Coronary artery (tissue), 2 donors: ENCODE results near the gene TOX2.

Source experiments
- DNase-seq: peaks from one replicate; pipeline ENCODE4 v3.0.0-alpha.2; 2017; ENCODE audit warnings: low spot score
- H3K27ac ChIP-seq, 2 donors: fragments of 200-600 bp; sonication (generic); one replicate each; pipeline ENCODE4 v1.5.1; 2016 to 2019
- H3K4me3 ChIP-seq: fragments of 200-600 bp; sonication (generic); 2 replicates; pipeline ENCODE4 v1.5.1; 2016; ENCODE audit warnings: mild to moderate bottlenecking, moderate library complexity
- CTCF ChIP-seq: fragments of 200-600 bp; sonication (generic); IDR thresholded peaks from one replicate; pipeline ENCODE4 v1.5.1; 2019; ENCODE audit warnings: antibody characterized with exemption

Gene TOX2

GRCh38 chr20:43931976-43932375, 17.3 kb downstream of the TOX2 start:
- DNase-seq = no peak
- TF ChIP-seq CTCF = no peak

GRCh38 chr20:43934833-43935232, 20.2 kb downstream of the TOX2 start:
- H3K4me3 ChIP-seq = no peak overlapping the region
- no peak for DNase-seq
- H3K27ac ChIP-seq = no peak overlapping the region
- no peak for TF ChIP-seq CTCF

More at GRCh38 chr20:43931976-43932375, 17.3 kb downstream of the TOX2 start:
- no peak overlapping the region for H3K27ac ChIP-seq
- no peak overlapping the region for H3K4me3 ChIP-seq

- Histone ChIP-seq H3K4me3 (no peak overlapping the region), H3K27ac (no peak overlapping the region)
- TF ChIP-seq CTCF = no peak
- DNase-seq = no peak
Observed at GRCh38 chr20:43936104-43936770, 21.6 kb downstream of the TOX2 start.

- Histone ChIP-seq H3K4me3 (no peak overlapping the region), H3K27ac (no peak overlapping the region)
- DNase-seq = no peak
- no peak for TF ChIP-seq CTCF
Observed at GRCh38 chr20:43936805-43937204, 22.2 kb downstream of the TOX2 start.

GRCh38 chr20:43937591-43937990, 22.9 kb downstream of the TOX2 start:
- H3K27ac ChIP-seq = no peak overlapping the region
- no peak for DNase-seq
- no peak overlapping the region for H3K4me3 ChIP-seq
- TF ChIP-seq CTCF = no peak

- Histone ChIP-seq H3K4me3 (no peak overlapping the region), H3K27ac (no peak overlapping the region)
- TF ChIP-seq CTCF = no peak
- no peak for DNase-seq
Observed at GRCh38 chr20:43938017-43938655, 23.5 kb downstream of the TOX2 start.
